GM18870 (cell line): ENCODE results near the gene CRIP2.

ENCODE experiments used
- ATAC-seq: cut with Tn5 transposase; IDR thresholded peaks from one replicate; pipeline ENCODE4 v1.9.1; 2021; ENCODE audit warnings: moderate library complexity; ENCODE audit not compliant: unreplicated experiment

CRIP2 gene

GRCh38 chr14:105487449-105487985 is 12.9 kb downstream of the CRIP2 start:
- ATAC-seq = no peak

DNA sequence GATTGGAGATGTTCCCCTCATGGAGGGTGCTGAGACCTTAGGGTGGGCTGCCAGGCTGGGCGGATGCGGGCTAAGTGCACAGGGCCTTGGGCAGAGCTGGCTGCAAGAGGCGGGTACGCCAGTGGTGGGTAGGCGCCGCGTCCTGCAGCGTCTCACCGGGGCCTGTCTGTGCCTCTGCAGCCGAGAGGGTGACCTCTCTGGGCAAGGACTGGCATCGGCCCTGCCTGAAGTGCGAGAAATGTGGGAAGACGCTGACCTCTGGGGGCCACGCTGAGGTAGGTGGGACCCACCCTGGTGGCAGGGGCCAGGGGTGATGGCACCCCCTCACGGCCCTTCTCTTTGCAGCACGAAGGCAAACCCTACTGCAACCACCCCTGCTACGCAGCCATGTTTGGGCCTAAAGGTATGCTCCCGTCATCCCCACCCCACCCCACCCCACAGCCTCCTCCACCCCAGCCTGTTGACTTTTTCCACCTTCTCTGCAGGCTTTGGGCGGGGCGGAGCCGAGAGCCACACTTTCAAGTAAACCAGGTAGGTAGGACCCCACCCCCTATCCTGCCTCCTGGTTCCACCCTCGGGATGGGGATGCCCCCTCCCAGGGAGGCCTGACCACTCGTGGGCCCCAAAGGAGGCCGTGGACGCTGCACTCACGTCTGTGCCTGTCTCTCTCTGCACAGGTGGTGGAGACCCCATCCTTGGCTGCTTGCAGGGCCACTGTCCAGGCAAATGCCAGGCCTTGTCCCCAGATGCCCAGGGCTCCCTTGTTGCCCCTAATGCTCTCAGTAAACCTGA is 13.6 kb downstream of the CRIP2 start:
- ATAC-seq = no peak

DNA sequence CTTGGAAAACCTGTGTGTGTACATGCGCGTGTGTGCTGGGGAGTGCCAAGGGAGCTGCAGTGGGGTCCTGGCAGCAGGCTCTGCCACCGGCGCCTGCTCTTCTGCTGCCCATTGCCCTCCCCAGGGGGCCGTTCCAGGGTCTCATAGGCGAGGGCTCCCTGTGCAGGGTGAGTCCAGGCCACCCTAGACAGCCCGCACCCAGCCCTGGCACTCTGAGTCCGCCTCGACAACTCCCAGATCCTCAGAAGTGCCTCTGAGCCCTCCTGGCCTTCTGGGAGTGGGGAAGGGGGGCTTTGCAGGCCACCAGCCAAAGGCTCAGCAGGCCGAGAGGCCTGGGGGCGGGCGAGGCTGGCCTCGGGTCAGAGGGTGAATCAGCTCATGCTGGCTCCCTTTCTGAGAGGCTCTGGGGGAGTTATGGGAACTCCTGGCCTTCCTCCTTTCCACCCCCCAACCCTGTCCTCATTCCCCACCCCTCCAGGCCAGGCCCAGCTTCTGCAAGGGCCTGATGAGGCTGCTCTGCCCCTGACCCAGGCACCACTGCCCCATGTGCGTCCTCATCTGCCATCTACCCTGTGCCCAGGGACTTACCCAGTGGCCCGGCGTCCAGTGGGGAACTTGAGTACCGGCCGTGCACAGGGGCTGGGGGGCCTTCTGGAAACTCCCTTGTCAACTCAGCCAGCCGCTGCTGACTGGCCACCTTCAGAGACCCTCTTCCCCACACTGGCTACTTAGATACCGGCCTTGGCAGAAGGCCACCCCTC is 14.3 kb downstream of the CRIP2 start:
- ATAC-seq = no peak

- ATAC-seq = no peak
Observed at GRCh38 chr14:105489542-105490266, 15.1 kb downstream of the CRIP2 start.

GRCh38 chr14:105490267-105490571 is 15.6 kb downstream of the CRIP2 start:
- no peak for ATAC-seq

DNA sequence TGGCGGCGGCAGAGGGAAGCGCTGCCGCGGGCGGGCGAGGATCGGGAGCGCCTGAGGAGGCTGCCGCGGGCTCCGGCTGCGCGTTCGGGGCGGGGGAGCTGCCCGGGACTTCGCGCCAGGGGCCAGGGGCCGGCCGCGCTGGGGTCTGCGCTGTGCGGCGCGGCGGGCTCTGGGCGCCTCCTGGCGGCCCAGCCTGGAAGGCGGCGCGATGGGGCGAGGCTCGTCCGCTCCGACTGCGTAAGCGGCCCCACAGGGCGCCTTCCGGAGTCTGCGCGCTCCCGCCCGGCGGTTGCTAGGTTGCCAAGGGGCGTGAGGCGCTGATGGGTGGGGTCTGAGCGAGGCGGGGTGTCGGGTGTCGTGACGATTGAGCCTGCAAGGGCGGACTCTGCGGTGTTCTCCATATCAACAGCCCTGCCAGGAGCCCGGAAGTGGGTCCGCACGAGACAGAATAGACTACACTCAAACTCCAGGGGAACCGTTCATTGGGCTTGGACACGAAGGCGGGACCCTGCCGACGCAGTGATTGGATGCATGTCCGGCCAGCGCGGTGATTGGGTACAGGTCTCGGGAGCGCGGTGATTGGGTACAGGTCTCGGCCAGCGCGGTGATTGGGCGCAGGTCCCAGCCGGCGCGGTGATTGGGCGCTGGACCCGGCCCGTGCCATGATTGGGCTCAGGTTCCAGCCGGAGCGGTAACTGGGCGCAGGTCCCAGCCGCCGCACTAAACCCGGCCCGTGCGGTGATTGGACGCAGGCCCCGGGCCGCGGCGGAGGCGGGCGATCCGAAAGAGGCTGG is 16.1 kb downstream of the CRIP2 start, which contains the start of gene TEDC1:
TEDC1 (plus strand) TSS at position 675 of the 794 bp plus-strand sequence. CDS start 130 bp downstream, outside the sequence.
- ATAC-seq = peak; percentile 90

GRCh38 chr14:105491366-105491973 is 16.8 kb downstream of the CRIP2 start:
- ATAC-seq = peak; percentile 2

DNA sequence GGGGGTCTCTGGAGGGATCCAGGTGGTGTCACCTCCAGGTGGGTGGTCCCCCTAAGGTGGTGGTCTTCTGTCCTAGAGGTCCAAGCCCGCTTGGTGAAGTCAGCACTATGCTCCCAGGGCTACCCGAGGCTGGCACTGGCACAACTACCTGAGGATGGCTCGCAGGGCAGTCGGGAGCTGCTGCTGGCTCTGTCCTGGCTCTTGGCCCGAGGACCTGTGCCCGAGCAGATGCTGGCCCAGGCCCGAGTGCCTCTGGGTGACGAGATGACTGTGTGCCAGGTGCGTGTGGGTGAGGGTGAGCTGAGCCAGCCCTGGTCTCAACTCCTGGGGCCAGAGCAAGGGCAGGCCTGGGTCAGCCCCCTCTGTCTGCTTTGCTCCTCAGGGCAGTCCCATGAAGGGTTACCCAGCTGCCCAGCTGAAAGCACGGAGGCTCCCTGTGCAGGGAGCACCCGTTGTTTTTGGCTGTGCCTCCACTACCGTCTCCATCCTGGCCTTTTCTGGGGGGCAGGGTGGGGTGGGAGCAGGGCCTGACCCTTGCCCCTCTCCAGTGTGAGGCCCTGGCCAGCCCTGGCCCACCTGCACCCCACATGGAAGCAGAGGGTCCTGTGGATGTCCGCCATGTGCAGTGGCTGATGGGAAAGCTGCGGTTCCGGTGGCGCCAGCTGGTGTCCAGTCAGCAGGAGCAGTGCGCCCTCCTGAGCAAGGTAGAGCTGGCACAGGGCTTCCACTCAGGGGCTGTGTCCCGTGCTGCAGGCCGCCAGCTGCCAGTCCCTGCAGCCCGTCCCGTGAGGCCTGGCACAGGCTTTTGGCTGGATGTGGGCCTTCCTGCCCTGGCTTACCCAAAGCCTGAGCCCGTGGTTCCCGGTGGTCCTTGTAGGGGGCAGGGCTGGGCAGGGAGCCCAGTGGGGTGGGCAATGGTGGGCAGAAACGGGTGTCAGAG is 17.7 kb downstream of the CRIP2 start:
- ATAC-seq = no peak

DNA sequence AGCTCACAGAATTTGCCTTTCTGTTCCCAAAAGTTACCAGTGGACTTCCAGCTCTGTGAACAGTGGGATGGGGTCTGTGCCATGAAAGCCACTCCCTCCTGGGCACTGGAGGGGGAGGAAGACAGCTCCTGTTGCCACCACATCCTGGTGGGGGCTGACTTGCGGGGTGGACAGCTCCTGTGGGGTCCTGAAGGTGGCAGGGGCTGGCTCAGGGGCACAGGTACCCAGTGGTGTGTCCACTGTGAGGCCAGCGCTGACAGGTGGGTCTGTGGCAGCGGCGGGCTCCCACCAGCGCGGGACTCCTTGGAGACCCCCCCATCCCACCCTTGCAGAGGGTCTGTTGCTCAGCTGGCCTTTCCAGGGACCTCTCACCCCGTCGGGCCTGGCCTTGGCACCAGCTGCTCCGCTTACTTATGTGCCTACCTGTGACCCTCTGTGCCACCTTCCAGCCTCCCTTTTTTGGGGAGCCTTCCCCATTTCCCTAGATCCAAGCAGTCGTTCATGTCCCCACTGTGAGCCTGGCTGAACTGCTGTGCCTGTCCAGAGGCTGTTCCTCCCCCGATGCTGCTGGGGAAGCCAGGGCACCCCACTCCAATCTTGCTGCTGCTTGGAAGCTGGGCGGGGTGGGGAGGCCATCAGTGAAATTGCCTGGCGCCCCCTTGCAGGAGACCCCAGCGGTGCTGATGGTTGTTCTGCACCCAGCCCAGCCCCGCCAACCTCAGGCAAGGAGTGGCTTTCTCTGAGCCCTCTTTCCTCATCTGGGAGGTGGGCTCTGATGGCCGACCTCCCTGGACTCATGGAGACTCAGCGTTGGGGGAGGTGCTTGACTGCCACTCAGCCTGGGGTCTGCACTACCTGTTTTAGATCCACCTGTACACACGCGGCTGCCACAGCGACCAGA is 18.6 kb downstream of the CRIP2 start:
- ATAC-seq = no peak

GRCh38 chr14:105493921-105494605 is 19.4 kb downstream of the CRIP2 start:
- ATAC-seq = no peak

GRCh38 chr14:105494606-105494929 is 19.9 kb downstream of the CRIP2 start:
- no peak for ATAC-seq

- no peak for ATAC-seq
Observed at GRCh38 chr14:105495101-105495989, 20.7 kb downstream of the CRIP2 start.

GRCh38 chr14:105495990-105496830 is 21.6 kb downstream of the CRIP2 start:
- no peak for ATAC-seq

DNA sequence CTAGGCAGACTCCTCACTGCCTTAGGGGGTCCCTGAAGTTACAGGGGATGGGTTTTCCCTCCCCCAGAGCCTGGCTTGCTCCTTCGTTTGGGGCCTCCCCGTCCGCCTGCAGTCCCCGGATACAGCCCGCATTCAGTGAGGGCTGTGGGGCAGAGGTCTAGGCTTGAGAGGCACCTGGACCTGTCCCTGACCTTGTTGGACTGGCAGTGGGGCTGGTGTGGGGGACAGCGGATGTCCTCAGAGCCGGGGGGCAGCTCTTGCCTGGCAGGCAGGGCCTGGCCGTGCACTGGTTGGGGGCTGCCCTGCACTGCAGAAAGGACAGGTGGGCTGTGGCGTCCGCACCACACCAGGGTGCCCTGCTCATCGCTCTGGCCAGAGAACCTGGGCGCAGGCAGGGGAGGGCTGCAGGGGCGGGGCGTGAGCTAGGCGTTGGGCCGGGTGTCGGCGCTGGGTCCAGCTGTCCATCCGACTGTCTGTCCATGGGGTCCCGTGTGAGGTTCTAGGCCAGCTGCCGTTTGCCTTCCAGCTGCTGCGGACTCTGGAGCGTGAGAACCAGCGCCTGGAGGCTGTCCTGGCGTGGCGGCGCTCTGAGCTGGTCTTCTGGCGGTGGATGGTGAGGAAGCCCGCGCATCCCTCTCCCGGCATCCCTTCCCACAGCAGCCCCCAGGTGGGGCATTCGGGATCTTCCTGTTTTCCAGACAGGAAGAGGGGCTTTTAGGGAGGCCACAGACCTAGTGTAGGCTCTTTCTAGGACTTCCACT is 22.4 kb downstream of the CRIP2 start:
- no peak for ATAC-seq
